HG03039 (cell line): Measurements from ENCODE around the gene TCF4.

Experiments used
- ATAC-seq: cut with Tn5 transposase; IDR thresholded peaks from one replicate; pipeline ENCODE4 v1.9.1; 2021; ENCODE audit warnings: mild to moderate bottlenecking, moderate library complexity; ENCODE audit not compliant: unreplicated experiment

TCF4 gene

GRCh38 chr18:55547705-55548056 is 40.3 kb downstream of the TCF4 start:
- ATAC-seq, result no peak

DNA sequence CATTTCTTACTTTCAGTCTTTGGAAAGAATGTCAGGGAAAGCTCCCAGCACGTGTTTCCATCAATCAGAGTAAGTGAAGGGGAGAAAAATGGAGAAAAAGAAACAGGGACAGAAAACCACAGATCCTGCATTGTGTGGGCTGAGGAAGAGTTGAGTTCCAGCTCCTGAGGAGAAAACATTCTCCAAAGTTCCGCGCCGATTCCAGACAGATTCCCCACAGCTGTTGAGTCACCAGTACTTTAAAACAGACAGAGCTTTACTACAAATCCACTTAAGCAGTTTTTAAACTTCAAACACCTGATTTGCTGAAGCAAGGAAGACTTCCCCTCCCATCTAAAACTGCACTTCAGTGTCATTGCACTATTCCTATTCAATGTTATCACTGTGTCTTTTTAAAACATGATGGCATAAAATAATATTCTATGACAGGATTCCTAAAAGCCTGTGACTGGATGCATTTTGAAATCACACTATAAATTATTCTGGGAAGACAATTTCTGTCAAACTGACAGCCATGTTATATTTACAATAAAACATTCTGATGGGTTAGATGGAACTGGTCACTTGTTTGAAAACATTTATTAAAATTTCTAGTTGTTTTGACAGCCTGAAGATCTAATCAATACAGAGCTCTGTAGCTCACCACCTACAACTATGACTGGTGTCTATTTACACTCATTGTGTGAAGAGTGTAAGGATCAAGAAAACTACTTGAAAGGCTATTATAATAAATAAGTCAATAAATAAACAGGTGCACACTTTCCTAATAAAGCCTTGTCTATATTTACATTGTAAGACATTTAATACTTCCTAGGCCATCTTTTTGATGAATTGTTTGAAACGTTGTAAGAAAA is 40.9 kb downstream of the TCF4 start:
- no peak for ATAC-seq

DNA sequence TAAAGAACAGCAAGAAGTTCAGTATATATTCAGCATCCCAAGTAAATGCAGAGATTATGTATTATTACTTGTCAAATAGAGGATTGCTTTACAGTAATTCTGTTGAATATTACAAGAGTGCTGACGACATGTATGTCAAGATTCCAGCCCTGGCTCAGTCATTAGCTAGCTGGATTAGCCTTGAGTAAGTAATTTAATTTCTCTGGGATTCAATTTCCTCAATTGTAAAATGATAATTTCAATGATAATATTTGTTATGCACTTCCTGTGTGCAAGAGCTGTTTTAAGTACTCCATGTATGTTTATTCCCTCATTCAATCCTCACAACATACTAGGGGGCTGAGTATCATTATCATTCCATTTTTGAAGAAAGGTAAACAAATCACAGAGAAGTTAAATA is 44.0 kb downstream of the TCF4 start:
- no peak for ATAC-seq

GRCh38 chr18:55543130-55543704 is 44.8 kb downstream of the TCF4 start:
- ATAC-seq, result no peak

- ATAC-seq, result no peak
These were observed 46.4 kb downstream of the TCF4 start for GRCh38 chr18:55541571-55541970.

- no peak for ATAC-seq
These were observed 48.8 kb downstream of the TCF4 start for GRCh38 chr18:55539240-55539639.

- no peak for ATAC-seq
These were observed 53.0 kb downstream of the TCF4 start for GRCh38 chr18:55534996-55535395.

DNA sequence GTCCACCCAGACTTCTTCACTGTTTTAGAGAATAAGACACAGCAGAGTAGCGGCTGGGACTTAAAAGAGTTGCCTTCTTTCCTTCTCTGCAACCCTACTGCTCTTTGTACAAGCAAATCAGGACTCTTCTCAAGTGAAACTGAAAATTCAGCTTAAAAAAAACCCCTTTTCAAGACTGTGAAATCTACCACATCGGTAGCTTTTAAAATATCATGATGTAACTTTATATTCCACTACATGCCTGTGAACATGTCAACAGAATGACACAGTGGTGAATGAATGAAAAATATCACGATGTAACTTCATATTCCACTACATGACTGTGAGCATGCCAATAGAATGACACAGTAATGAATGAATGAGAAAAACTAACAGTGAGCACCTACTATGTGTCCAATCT is 53.4 kb downstream of the TCF4 start:
- no peak for ATAC-seq

DNA sequence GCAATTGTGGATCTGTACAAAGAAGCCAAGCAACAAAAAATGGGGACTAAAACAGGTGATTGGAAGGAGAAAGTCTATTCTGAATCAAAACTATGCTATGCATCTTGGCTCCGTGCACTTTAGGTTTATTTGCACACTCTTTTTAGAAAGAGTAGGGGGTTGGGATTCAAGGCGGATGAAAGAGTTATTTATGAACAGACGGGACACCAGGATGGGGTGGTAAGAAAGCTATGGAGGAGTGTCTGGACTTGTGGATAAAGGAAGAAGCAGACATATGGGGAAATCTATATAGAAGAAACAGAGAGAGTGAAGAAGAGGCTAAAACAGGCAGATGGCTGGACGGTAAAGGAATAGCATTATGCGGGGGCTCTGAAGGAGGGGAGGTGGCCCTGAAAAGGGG is 57.8 kb downstream of the TCF4 start:
- ATAC-seq, result no peak

GRCh38 chr18:55529581-55529980 is 58.4 kb downstream of the TCF4 start:
- no peak for ATAC-seq

GRCh38 chr18:55525845-55526244 is 62.1 kb downstream of the TCF4 start:
- ATAC-seq, result no peak

- ATAC-seq, result no peak
These were observed 63.5 kb downstream of the TCF4 start for GRCh38 chr18:55524353-55525073.

DNA sequence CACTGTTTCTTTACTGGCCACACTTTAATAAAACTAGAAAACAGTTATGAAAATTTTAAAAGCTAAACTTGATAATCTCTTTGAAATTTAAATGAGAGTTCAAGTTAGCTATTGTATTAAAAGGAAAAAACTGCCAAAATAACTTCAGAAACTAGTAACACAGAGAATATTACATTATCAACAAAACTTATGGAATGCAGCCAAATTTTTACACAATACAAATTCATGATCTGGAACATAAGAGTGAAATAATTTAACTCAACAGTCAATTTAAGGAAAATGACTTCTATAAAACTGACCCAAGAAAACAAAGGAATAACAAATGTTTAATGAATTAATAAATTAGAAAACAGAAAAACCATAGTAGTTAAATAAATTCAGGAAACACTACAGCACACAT is 65.0 kb downstream of the TCF4 start:
- ATAC-seq, result no peak

DNA sequence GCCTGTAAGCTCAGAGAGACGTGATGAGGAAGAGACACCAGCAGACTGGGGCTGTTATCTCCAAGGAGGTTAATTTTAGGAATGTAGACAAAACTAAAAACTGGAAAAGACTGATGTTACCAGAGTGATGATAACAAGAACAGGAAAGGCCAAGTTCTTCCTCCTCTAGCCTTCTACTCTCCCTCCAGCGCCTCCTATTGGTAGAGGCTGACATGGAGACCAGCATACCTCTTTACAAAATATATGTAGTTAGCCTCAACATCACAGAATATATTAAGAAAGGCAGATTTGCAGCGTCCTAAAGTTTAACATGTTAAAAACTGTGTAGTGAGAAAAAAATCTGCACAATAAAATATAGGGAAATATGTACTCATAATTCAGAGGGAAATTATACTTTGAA is 66.0 kb downstream of the TCF4 start:
- no peak for ATAC-seq

- no peak for ATAC-seq
These were observed 70.9 kb downstream of the TCF4 start for GRCh38 chr18:55517055-55517454.

- no peak for ATAC-seq
These were observed 71.9 kb downstream of the TCF4 start for GRCh38 chr18:55515941-55516710.

DNA sequence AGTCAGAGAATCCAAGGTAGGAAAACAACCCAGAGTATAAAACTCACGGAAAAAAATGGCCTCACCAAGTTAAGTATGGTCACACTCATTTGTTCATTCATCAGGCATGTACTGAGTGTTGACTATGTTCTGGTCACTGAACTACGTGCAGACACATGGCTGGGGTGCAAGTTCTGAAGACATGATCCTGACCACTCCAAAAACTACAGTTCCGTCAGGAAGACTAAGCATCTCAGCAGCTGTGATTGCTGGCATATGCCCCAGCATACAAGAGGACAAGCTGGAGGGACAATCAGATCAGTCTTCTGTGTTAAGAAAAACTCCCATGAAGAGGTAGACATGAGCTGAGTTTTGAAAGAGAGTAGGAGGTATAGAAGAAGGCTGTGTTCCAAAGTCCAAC is 72.8 kb downstream of the TCF4 start:
- ATAC-seq, result no peak

DNA sequence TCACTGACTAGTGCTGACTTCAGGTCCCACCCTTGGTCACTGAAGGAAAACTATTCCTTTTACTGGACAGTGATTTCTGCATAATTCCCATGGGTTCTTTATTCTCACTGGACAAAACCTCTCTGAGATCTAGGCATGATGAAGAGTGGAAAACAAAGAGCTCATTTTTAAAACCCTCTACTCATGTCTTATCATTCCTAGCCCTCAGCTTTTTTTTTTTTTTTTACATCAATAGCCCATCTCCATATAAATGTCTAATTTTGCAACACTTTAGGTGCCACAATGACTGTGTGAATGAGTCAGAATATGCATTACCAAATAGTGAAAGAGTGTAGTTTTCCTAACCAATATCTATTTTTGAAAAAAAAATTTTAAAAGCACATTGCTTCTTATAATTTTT is 74.8 kb downstream of the TCF4 start:
- no peak for ATAC-seq

- no peak for ATAC-seq
These were observed 76.7 kb downstream of the TCF4 start for GRCh38 chr18:55511277-55511676.

DNA sequence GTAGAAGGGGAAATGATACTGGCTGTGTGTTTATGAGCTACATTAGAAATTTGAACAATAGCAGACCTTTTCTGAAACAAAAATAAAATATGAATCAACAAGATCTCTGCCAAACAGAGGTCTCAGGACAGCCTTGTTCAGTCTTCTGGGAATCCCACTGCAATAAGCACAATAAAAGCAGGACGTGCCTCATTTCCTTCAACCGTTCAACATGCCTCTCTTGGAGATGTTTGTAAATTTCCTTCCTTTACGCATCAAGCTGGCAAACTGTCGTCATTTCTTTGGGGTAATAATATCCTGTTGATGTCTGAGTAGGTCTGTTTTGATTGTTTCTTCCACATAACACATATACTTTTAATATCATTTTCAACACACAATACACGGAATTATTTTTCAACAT is 77.2 kb downstream of the TCF4 start:
- no peak for ATAC-seq

DNA sequence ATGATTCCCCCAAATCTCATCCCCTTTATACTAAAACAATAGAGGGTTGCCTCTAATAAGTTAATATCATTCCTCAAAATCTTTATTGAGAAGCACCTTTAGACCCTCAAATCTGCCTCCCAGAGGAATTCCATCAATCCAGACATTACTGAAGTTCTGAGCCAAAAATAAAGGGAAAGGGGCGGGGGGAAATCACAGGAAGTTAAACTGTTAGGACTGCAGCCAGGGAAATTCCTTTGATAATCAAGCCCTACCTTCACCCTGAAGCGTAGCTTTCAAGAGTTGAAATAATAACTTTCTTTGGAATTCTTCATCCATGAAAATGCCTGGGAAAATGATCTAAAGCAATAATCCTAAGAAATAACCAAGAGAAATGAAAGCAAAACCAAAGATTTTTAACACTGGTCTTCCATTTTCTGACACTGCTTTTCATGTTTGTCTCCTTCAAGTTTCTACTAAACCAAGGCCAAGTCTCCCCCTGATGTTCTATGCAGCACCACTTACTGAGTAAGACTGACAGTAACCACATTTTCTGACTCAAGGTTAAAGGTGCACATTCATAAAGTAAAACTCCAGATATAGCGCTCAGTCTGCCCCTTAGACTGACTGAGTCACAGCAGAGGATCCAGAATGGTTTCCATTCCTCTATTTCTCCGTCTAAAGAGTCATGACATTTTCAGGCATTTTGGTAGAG is 78.2 kb downstream of the TCF4 start:
- ATAC-seq, result peak; percentile 92
